HG03575 (cell line): ENCODE measurements around the gene ZGLP1.
"Not testable (repeated sequence)": the region's sequence is repeated elsewhere in the genome, so short reads cannot be mapped to it uniquely, and the experiment has no call there.

Experiments used
- ATAC-seq: cut with Tn5 transposase; IDR thresholded peaks from one replicate; pipeline ENCODE4 v1.9.1; 2021; ENCODE audit not compliant: unreplicated experiment, insufficient number of reproducible peaks, low FRiP score; ENCODE audit errors: extremely low read depth

ZGLP1 gene

DNA sequence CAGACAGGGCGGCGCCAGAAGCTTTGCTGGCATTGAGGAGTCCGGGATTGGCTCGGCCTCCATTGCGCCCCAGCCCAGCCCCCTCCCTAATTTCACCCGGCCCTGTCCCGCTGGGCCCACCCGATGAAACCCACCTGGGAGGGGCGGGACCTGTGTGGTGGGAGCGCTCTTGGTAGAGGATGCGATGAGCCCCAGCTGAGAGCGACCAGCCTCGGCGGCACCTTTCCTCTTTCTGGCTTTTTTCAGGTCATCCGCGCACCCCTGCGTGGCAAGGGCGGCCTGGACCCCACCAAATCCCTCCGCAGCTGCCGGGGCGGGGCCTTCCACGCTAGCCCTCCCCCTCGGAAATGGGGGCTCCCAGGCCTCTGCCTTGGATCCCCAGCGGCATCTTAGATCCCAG is at the start of gene ZGLP1:
Gene ZGLP1 (minus strand): TSS at position 393 of the 400 bp plus-strand sequence.
- no peak for ATAC-seq

DNA sequence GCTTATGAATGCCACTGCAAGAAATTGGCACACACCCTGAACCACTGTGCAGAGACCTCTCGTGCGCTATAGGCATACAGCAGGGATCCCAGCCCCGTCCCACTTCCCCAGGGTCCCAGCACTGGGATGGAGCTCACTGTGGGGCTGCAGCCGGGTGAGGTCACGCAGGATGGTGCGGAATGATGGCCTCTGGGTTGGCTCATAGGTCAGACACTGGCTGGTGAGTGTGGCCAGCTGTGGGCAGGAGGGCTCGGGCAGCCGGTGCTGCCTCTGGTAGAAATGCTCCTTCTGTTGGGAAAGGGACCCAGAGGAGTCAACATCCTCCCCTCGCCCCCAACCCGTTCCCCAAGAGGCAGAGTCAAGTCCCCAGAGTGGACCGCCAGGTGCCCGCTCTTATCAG is 46.8 kb upstream of the ZGLP1 start:
- no peak for ATAC-seq

- ATAC-seq: no peak
Observed at GRCh38 chr19:10353793-10354391, 44.3 kb upstream of the ZGLP1 start.

GRCh38 chr19:10352764-10353671 is 43.4 kb upstream of the ZGLP1 start:
- no peak for ATAC-seq

- ATAC-seq: no peak
Observed at GRCh38 chr19:10346509-10346908, 36.9 kb upstream of the ZGLP1 start.

DNA sequence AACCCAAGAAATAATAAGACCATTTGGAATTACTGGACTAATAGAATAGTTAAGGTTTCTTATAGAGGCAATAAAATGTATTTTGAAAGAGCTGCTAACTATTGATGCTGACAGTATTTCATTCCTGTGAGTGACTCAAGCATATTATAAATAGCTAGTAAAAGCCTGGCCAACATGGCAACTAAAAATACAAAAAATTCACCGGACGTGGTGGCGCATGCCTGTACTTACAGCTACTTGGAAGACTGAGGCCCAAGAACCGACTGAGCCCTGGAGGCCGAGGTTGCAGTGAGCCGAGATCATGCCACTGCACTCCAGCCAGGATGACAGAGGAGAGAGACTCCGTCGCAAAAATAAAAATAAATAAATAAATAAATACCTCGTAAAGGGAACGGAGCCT is 35.2 kb upstream of the ZGLP1 start:
- ATAC-seq: no peak

- ATAC-seq: no peak
Observed at GRCh38 chr19:10343495-10343894, 33.9 kb upstream of the ZGLP1 start.

GRCh38 chr19:10339977-10340376 is 30.4 kb upstream of the ZGLP1 start:
- ATAC-seq: no peak

DNA sequence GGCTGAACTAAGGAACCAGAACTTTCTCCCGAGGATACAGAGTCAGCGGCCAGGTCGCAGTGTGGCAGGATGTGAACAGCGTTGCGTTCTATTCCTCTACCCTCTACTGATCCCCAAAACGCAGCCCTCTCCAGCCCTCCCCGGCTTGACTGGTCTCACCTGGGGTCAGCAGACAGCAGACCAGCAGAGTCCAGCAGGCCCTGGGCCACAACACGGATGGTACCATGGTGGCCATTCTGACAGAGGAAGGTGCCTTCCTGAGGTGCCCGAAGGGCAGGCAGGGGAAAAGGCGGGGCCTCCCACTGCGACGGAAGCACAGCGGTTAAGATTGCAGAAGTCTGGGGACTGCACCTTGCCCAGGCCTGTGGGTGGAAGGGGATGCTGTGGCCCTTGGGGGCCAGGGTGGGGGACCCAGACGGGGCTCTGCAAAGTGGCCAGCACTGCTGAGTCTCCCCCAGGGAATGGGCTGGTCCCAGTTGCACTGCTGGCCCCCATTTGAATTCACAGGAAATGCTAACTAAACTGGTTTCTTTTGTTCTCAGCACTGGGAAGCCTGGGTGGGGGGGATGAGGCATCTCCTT is 29.9 kb upstream of the ZGLP1 start, which contains the start of gene ICAM3:
Gene ICAM3 (minus strand): TSS at position 245 of the 581 bp plus-strand sequence. CDS start 10 bp downstream, at position 235.
- ATAC-seq: no peak

- ATAC-seq: no peak
Observed at GRCh38 chr19:10338940-10339339, 29.3 kb upstream of the ZGLP1 start.

DNA sequence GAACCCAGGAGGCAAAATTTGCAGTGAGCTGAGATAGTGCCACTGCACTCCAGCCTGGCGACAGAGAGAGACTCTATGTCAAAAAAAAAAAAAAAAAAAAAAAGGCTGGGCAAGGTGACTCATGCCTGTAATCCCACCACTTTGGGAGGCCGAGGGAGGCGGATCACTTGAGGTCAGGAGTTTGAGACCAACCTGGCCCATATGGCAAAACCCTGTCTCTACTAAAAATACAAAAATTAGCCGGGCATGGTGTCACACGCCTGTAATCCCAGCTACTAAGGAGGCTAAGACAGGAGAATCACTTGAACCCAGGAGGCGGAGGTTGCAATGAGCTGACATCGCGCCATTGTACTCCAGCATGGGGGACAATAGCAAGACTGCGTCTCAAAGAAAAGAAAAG is 27.1 kb upstream of the ZGLP1 start:
- not testable (repeated sequence) for ATAC-seq

- no peak for ATAC-seq
Observed at GRCh38 chr19:10335352-10335985, 25.9 kb upstream of the ZGLP1 start.

- ATAC-seq: no peak
Observed at GRCh38 chr19:10334588-10335351, 25.2 kb upstream of the ZGLP1 start.

DNA sequence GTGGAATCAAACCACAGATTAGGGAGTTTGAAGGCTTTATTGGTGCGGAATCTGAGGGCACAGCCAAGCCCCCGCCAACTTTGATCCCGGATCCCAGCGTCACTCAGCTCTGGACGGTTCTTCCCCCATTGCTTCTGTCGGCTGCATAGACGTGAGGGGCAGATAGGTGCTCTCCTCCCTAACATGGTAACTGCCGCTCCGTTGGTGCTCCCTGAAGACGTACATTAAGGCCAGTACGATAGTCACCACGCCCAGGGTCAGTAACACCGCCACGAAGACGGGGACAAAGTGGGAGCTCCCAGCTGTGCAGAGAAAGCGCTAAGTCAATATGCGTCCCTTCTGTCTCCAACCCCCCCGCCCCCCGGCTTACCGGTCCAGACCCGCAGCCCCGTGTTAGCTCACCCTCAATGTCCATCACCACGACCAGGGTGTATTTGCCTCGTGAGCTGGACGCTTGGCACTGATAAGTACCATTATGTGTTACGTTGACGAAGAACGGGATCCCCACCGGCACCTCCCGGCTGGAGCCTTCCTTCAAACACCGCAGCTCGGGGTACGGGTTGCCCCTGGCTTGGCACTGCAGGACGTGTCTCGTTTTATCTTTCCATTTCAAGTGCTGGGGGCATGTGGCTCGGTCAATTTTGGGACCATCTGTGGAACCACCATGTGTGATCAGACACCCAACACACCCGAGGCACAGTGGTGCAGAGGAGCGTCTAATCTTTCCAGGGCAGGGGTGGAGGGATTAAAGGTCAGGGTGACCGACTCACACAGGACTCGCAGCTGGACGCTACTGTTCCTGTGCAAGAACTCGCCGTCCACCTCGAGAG is 24.4 kb upstream of the ZGLP1 start:
- ATAC-seq: no peak

- peak; percentile 58 for ATAC-seq
Observed at GRCh38 chr19:10332965-10333757, 23.5 kb upstream of the ZGLP1 start, which contains the start of gene RAVER1. Gene RAVER1 (minus strand): TSS chr19:10333529. CDS start chr19:10333507, 22 bp downstream.

DNA sequence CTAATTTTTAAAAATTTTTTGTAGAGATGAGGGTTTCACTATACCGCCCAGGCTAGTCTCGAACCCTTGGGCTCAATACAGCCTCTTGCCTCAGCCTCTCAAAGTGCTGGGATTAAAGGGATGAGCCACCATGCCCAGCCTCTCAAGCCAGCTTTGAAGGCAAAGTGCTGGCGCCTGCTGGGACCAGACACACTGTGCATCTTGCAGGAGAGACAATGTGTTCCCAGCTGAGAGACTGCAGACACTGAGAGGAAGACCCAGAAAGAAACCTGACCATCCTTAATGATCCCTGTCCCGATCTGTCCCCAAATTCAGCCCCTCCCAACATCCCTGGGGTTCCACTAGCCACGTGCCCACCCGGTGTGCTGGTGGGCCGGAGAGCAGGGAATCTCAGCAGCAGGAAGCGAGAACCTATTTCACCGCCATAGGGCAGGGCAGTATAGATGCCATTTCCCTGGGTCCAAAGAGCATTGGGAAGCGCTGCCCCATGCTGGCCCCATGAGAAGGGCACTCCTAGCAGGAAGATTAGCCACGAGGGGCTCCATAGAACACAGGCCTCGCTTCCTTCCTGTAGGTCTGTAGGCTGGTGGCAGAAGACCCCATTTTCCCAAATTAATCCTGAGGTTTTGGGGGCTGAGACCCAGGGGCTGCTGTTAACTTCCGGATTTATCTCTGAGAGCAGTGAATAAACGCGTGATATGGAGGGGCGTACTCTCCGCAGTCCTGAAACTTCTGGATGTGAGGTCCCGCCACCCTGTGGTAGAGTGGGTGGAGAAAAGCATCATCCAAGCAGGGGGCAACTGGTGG is 22.7 kb upstream of the ZGLP1 start:
- ATAC-seq: no peak
